ENCODE measurements around the gene RASA3.

DNA sequence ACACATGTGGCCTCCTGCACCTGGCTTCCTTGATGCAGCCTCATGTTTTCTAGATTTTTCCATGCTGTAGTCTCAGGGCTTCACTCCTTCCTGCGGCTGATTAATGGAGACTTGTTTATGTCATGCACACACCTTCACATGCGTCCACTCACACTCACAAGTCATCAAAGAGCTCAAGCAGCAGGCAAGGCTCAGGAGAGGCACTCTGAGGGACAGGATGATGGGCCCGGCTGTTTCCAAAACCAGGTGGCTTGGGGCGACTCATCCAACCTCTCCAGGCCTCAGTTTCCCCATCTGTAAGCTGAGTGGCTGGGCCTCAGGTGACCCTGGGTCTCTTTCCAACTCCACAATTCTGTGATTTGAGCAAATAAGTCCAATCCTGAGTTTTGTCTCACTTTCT lies 36.9 kb downstream of the RASA3 start:
- TF ChIP-seq, protein P1, sequence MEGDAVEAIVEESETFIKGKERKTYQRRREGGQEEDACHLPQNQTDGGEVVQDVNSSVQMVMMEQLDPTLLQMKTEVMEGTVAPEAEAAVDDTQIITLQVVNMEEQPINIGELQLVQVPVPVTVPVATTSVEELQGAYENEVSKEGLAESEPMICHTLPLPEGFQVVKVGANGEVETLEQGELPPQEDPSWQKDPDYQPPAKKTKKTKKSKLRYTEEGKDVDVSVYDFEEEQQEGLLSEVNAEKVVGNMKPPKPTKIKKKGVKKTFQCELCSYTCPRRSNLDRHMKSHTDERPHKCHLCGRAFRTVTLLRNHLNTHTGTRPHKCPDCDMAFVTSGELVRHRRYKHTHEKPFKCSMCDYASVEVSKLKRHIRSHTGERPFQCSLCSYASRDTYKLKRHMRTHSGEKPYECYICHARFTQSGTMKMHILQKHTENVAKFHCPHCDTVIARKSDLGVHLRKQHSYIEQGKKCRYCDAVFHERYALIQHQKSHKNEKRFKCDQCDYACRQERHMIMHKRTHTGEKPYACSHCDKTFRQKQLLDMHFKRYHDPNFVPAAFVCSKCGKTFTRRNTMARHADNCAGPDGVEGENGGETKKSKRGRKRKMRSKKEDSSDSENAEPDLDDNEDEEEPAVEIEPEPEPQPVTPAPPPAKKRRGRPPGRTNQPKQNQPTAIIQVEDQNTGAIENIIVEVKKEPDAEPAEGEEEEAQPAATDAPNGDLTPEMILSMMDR (conservative IDR thresholded peaks at IDR 0.05 in 1 of 2, IDR thresholded peaks at IDR 0.05 in 1 of 2; ENCODE audit: extremely low read depth in 1 of 2, insufficient read depth in 1 of 2, low read depth in 1 of 2, low read length in 2 of 2): no peak
- TF ChIP-seq EZH2 (IDR thresholded peaks at IDR 0.05; ENCODE audit: borderline replicate concordance, low read length): no peak
